Stimulated activated CD4-positive, alpha-beta T cell treated with anti-CD3 and anti-CD28 coated beads, Interleukin-1b, Interleukin-23, amount 100 ng/mL, for 1 hour (primary cell): Measurements from ENCODE around the gene CAPN13.

Source experiments
- DNase-seq, 2 donors: peaks; one replicate each; pipeline ENCODE4 v3.0.0-alpha.2; 2020; ENCODE audit warnings: low read depth in 2 of 2

Gene CAPN13

GRCh38 chr2:30684026-30684425 lies 123.2 kb downstream of the CAPN13 start:
- DNase-seq = no peak

DNA sequence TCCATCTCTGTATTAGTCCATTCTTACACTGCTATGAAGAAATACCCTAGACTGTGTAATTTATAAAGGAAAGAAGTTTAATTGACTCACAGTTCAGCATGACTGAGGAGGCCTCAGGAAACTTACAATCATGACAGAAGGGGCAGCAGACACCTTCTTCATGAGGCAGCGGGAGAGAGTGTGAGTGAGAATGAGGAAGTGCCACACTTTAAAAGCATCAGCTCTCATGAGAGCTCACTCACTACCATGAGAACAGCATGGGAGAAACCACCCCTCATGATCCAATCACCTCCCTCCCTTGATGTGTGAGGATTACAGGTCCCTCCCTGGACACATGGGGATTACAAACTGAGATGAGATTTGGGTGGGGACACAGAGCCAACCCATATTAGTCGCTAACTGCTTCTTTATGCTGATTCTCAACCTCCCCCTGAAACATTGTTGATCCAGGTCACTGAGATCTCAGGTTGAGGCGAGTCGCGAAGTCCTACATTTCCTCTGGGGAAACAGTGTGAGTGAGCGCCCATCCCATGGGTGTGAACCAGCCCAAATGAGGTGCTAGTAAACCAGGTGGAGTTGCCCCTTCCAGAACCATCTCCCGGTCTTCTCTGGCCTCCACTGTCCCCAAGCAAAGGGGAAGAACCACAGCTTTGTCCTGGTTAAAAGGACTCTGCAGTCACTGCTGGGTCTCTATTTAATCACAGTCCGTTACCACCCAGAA lies 123.8 kb downstream of the CAPN13 start:
- no peak for DNase-seq

DNA sequence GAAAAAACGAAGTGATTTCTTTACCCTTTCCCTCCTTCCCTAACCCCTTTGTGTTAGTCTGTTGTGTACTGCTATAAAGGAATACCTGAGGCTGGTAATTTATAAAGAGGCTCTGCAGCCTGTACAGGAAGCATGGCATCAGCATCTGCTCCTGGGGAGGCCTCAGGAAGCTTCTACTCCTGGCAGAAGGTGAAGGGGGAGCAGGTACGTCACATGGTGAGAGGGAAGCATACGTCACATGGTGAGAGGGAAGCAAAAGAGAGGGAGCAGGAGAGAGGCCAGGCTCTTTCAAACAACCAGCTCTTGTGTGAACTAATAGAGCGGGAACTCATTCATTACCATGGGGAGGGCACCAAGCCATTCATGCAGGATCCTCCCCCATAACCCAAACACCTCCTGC lies 126.2 kb downstream of the CAPN13 start:
- DNase-seq = no peak

- DNase-seq = no peak
Observed at GRCh38 chr2:30680121-30680520, 127.1 kb downstream of the CAPN13 start.

DNA sequence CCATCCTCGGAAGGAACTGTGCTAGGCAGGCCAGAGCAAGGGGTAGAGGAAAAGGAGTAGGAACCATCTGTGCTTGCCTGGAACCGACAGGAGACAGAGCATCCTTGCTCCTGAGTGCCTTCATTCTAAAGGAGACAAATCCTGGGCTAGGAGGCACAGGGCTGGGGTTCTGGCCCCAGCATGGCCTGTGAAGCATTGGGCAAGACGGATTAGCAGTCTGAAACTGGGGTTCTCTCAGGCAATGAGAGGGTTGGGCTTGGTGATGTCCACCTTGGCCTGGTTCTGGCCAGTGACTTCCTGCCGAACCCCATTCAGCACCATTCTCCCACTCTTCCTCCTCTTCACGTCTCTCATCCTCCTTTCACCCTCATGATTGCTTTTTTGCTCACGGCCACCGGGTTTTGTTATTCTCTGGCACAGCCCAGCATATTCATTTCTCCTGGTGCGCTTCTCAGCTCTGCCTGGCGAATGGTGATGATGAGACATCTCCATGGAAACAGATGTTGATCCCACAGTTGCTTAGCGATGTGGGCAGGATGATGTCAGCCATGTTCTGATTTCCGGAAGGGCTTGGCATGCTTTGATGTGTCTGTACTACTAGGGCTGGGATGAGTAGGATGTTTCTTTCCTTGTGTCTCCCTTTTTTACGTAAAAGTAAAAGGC lies 127.7 kb downstream of the CAPN13 start:
- no peak for DNase-seq

DNA sequence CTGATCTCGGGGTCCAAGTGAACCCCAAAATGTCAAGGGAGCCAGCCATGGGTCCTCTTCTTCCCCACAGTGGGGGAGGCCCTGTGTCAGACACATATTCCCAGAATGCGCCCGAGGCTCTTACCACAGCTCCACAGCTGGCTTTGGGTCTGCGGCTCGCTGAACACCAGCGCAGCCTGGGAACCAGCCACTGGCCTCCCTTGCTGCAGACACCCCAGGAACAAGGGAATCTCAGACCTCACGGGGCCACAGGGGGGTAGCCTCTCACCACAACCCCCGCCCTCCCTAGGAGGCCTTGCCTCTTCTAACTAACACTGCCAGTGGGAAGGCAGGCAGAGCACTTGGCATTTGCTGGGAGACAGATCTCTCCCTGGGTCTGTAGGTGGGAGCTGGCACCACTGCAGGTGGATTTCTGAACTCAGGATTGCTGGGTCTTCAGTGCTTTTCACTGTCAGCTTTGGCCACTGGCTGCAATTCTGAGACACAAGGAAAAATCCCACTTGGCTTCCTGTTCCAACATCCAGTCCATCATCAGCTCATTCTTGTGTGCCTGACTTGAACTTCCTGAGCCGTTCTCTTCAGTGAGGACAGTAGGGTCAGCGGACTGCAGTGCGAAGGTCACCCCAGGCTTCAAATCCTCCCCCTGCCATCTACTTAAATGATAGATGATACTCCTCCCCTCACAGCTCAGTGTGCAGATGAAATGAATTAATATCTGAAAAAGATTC lies 128.7 kb downstream of the CAPN13 start:
- DNase-seq = no peak

- no peak for DNase-seq
Observed at GRCh38 chr2:30677861-30678385, 129.3 kb downstream of the CAPN13 start.

DNA sequence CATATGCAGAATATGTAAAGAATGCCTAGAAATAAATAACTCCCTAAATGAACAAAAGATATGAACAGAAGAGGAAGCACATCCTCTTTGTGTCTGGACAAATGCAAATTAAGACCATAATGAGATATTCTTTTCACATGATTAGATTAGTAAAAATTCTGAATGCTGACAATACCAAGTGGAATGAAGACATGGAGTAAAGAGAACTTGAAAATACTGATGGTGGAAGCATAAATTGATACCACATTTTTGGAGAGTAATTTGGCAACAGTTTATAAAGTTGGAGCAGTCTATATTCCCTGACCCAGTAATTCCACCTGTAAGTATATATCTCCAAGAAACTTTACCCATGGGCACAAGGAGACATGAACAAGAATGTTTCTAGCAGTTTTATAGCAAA lies 130.0 kb downstream of the CAPN13 start:
- DNase-seq = no peak

DNA sequence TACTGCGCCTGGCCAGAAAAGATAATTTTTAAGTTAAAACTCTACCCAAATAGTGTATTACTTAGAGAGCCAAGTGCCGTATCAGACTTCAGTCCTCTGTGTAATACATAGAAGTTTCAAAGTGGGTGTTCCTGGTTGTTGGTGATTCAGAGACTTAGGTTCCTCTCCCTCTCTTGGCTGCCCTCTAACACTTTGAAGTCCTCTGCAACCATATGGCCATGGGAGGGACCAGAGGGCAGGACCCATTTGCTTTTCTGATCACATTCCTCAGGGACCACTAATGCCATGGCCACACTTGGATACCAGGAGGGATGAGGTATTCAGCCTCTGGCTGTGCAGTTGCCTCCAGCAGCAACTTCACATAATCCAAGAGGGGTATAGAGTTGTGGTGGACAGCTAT lies 131.5 kb downstream of the CAPN13 start:
- DNase-seq = no peak

- no peak for DNase-seq
Observed at GRCh38 chr2:30673127-30673526, 134.1 kb downstream of the CAPN13 start.
